CD4-positive, CD25-positive, alpha-beta regulatory T cell (primary cell): ENCODE measurements around the gene FRMD5. TPM values are rescaled to one million over a fixed set of nuclear protein-coding genes. Genes with fewer than 3 reads are reported as not detected.

Experiments used
- ATAC-seq, 2 donors: fragments of 150-1000 bp; cut with Tn5 transposase; one replicate each; pipeline ENCODE4 v1.10.0; 2021; ENCODE audit warnings: low read depth in 2 of 2, moderate number of reproducible peaks in 2 of 2, moderate library complexity in 1 of 2
- DNase-seq, 3 donors: peaks; one replicate each; pipeline versions ENCODE4 v3.0.0 to v3.0.0-alpha.2; 2012 to 2022; ENCODE audit warnings: mixed read lengths in 1 of 3
- H3K27ac ChIP-seq: one replicate; pipeline ENCODE4 v1.7.0; 2013; ENCODE audit warnings: mild to moderate bottlenecking, low read length; ENCODE audit not compliant: insufficient read depth, poor library complexity, severe bottlenecking
- H3K27me3 ChIP-seq: one replicate; pipeline ENCODE4 v1.7.0; 2013; ENCODE audit warnings: low read length; ENCODE audit not compliant: control insufficient read depth, insufficient read depth
- H3K36me3 ChIP-seq: one replicate; pipeline ENCODE4 v1.7.0; 2013; ENCODE audit warnings: mild to moderate bottlenecking, low read length, moderate library complexity; ENCODE audit not compliant: control insufficient read depth, insufficient read depth
- H3K4me1 ChIP-seq: 2 replicates; pipeline ENCODE4 v1.7.0; 2013; ENCODE audit warnings: mild to moderate bottlenecking, low read length; ENCODE audit not compliant: insufficient read depth, control insufficient read depth, poor library complexity, severe bottlenecking
- H3K4me3 ChIP-seq: one replicate; pipeline ENCODE4 v1.7.0; 2013; ENCODE audit warnings: low read depth, mild to moderate bottlenecking, low read length, moderate library complexity
- H3K9me3 ChIP-seq, 2 experiments: 1 replicate in 1 of 2; 2 replicates in 1 of 2; pipeline ENCODE4 v1.7.0; 2013; ENCODE audit warnings: low read length in 2 of 2, mild to moderate bottlenecking in 1 of 2, moderate library complexity in 1 of 2; ENCODE audit not compliant: control insufficient read depth in 2 of 2
- H3K27ac Mint-ChIP-seq, 3 donors: one replicate each; pipeline ENCODE4 v1.8.0; 2020 to 2022; ENCODE audit warnings: mild to moderate bottlenecking in 3 of 3, mixed read lengths in 3 of 3, moderate library complexity in 2 of 3
- H3K27me3 Mint-ChIP-seq: one replicate; pipeline ENCODE4 v1.8.0; 2022; ENCODE audit warnings: mild to moderate bottlenecking, mixed read lengths
- H3K36me3 Mint-ChIP-seq: one replicate; pipeline ENCODE4 v1.8.0; 2020; ENCODE audit warnings: mixed read lengths
- H3K4me1 Mint-ChIP-seq, 4 donors: one replicate each; pipeline ENCODE4 v1.8.0; 2020 to 2022; ENCODE audit warnings: mixed read lengths in 4 of 4, mild to moderate bottlenecking in 1 of 4
- H3K4me3 Mint-ChIP-seq, 4 donors: one replicate each; pipeline ENCODE4 v1.8.0; 2020 to 2022; ENCODE audit warnings: mild to moderate bottlenecking in 4 of 4, mixed read lengths in 4 of 4, moderate library complexity in 3 of 4
- H3K9me3 Mint-ChIP-seq, 7 donors: one replicate each; pipeline ENCODE4 v1.8.0; 2020 to 2022; ENCODE audit warnings: mixed read lengths in 7 of 7, mild to moderate bottlenecking in 3 of 7, moderate library complexity in 2 of 7
- polyA plus RNA-seq, 4 donors: library from polyadenylated mRNA; unstranded; fragments of 300-500 nt; fragmentation: Illumina TruSeq; gene quantifications; one replicate each; pipeline ENCODE4 v1.2.3, GENCODE V29; 2021
- total RNA-seq: library from RNA; stranded (reverse); gene quantifications from one replicate; pipeline ENCODE4 v1.2.3, GENCODE V29; 2022

FRMD5 gene
- total and polyA plus RNA-seq, 5 donors from 2014 or later = 0.24 to 1.1 (median 0.35) TPM; not detected in 1

GRCh38 chr15:44145495-44145894 lies 49.6 kb downstream of the FRMD5 start:
- H3K9me3 Mint-ChIP-seq = no peaks in the 10 kb centered on the region
- ATAC-seq = no peak
- no peak overlapping the region for H3K27ac Mint-ChIP-seq
- no peaks in the 10 kb centered on the region for H3K36me3 Mint-ChIP-seq
- Histone ChIP-seq H3K27ac (no peak overlapping the region), H3K4me3 (no peak overlapping the region), H3K9me3 (no peaks in the 10 kb centered on the region), H3K4me1 (no peaks in the 10 kb centered on the region), H3K27me3 (peaks cover 7% of the 10 kb centered on the region), H3K36me3 (no peaks in the 10 kb centered on the region)
- no peak overlapping the region for H3K4me3 Mint-ChIP-seq
- H3K4me1 Mint-ChIP-seq = no peaks in the 10 kb centered on the region
- H3K27me3 Mint-ChIP-seq = peaks cover 27% of the 10 kb centered on the region
- DNase-seq = no peak

GRCh38 chr15:44144992-44145391 lies 50.1 kb downstream of the FRMD5 start:
- Mint-ChIP-seq H3K4me3 (no peak overlapping the region), H3K4me1 (no peaks in the 10 kb centered on the region), H3K36me3 (no peaks in the 10 kb centered on the region), H3K27me3 (peaks cover 24% of the 10 kb centered on the region), H3K9me3 (no peaks in the 10 kb centered on the region), H3K27ac (no peak overlapping the region)
- no peaks in the 10 kb centered on the region for H3K4me1 ChIP-seq
- no peaks in the 10 kb centered on the region for H3K36me3 ChIP-seq
- peaks cover 7% of the 10 kb centered on the region for H3K27me3 ChIP-seq
- DNase-seq (no peak), ATAC-seq (no peak)
- H3K4me3 ChIP-seq = no peak overlapping the region
- no peaks in the 10 kb centered on the region for H3K9me3 ChIP-seq
- H3K27ac ChIP-seq = no peak overlapping the region

GRCh38 chr15:44144184-44144583 lies 50.9 kb downstream of the FRMD5 start:
- H3K4me1 Mint-ChIP-seq = no peaks in the 10 kb centered on the region
- Histone ChIP-seq H3K27me3 (peaks cover 7% of the 10 kb centered on the region), H3K4me1 (no peaks in the 10 kb centered on the region), H3K9me3 (no peaks in the 10 kb centered on the region), H3K36me3 (no peaks in the 10 kb centered on the region), H3K4me3 (no peak overlapping the region), H3K27ac (no peak overlapping the region)
- H3K27ac Mint-ChIP-seq = no peak overlapping the region
- ATAC-seq (no peak), DNase-seq (no peak)
- H3K4me3 Mint-ChIP-seq = no peak overlapping the region
- H3K27me3 Mint-ChIP-seq = peaks cover 16% of the 10 kb centered on the region
- H3K36me3 Mint-ChIP-seq = no peaks in the 10 kb centered on the region
- H3K9me3 Mint-ChIP-seq = no peaks in the 10 kb centered on the region

- no peak overlapping the region for H3K4me3 Mint-ChIP-seq
- H3K4me1 Mint-ChIP-seq = no peaks in the 10 kb centered on the region
- no peak for ATAC-seq
Observed at GRCh38 chr15:44137750-44138149, 57.3 kb downstream of the FRMD5 start.

GRCh38 chr15:44136991-44137477 lies 58.0 kb downstream of the FRMD5 start:
- ATAC-seq (no peak), DNase-seq (no peak)
- H3K27ac Mint-ChIP-seq = peak overlapping the region in 1 of 3 donors; percentile 45
- H3K4me1 ChIP-seq = no peaks in the 10 kb centered on the region
- H3K4me1 Mint-ChIP-seq = no peaks in the 10 kb centered on the region
- H3K9me3 Mint-ChIP-seq = peaks cover 0 to 2% (median 0%) of the 10 kb centered on the region in 7 donors
- no peaks in the 10 kb centered on the region for H3K36me3 ChIP-seq
- peaks cover 6% of the 10 kb centered on the region for H3K27me3 ChIP-seq
- no peak overlapping the region for H3K4me3 Mint-ChIP-seq
- no peaks in the 10 kb centered on the region for H3K36me3 Mint-ChIP-seq
- peaks cover 5% of the 10 kb centered on the region for H3K27me3 Mint-ChIP-seq
- no peak overlapping the region for H3K27ac ChIP-seq
- H3K4me3 ChIP-seq = no peak overlapping the region
- H3K9me3 ChIP-seq = no peaks in the 10 kb centered on the region

More at GRCh38 chr15:44137750-44138149, 57.3 kb downstream of the FRMD5 start:
- no peak overlapping the region for H3K4me3 ChIP-seq
- H3K36me3 ChIP-seq = no peaks in the 10 kb centered on the region
- DNase-seq = no peak
- H3K36me3 Mint-ChIP-seq = no peaks in the 10 kb centered on the region
- H3K4me1 ChIP-seq = no peaks in the 10 kb centered on the region
- peaks cover 5% of the 10 kb centered on the region for H3K27me3 Mint-ChIP-seq
- H3K9me3 ChIP-seq = no peaks in the 10 kb centered on the region
- no peak overlapping the region for H3K27ac ChIP-seq
- no peak overlapping the region for H3K27ac Mint-ChIP-seq
- H3K9me3 Mint-ChIP-seq = peaks cover 0 to 2% (median 0%) of the 10 kb centered on the region in 7 donors
- peaks cover 6% of the 10 kb centered on the region for H3K27me3 ChIP-seq

GRCh38 chr15:44132057-44132456 lies 63.0 kb downstream of the FRMD5 start:
- no peak for ATAC-seq
- no peak overlapping the region for H3K27ac Mint-ChIP-seq

GRCh38 chr15:44130778-44131177 lies 64.3 kb downstream of the FRMD5 start:
- peaks cover 17% of the 10 kb centered on the region for H3K27me3 Mint-ChIP-seq
- Histone ChIP-seq H3K9me3 (no peaks in the 10 kb centered on the region), H3K36me3 (no peaks in the 10 kb centered on the region), H3K4me1 (no peaks in the 10 kb centered on the region), H3K4me3 (no peak overlapping the region), H3K27ac (no peak overlapping the region), H3K27me3 (peaks cover 7% of the 10 kb centered on the region)
- ATAC-seq = no peak
- no peaks in the 10 kb centered on the region for H3K36me3 Mint-ChIP-seq
- no peak overlapping the region for H3K4me3 Mint-ChIP-seq
- peaks cover 0 to 2% (median 0%) of the 10 kb centered on the region in 7 donors for H3K9me3 Mint-ChIP-seq
- DNase-seq = no peak
- H3K27ac Mint-ChIP-seq = no peak overlapping the region
- no peaks in the 10 kb centered on the region for H3K4me1 Mint-ChIP-seq

More at GRCh38 chr15:44132057-44132456, 63.0 kb downstream of the FRMD5 start:
- peaks cover 11% of the 10 kb centered on the region for H3K27me3 Mint-ChIP-seq
- Histone ChIP-seq H3K4me3 (no peak overlapping the region), H3K4me1 (no peaks in the 10 kb centered on the region), H3K9me3 (no peaks in the 10 kb centered on the region), H3K27ac (no peak overlapping the region), H3K27me3 (peaks cover 7% of the 10 kb centered on the region), H3K36me3 (no peaks in the 10 kb centered on the region)
- H3K4me1 Mint-ChIP-seq = no peaks in the 10 kb centered on the region
- DNase-seq = no peak
- no peaks in the 10 kb centered on the region for H3K36me3 Mint-ChIP-seq
- H3K9me3 Mint-ChIP-seq = peaks cover 0 to 2% (median 0%) of the 10 kb centered on the region in 7 donors
- H3K4me3 Mint-ChIP-seq = no peak overlapping the region

- Histone ChIP-seq H3K4me3 (no peak overlapping the region), H3K36me3 (no peaks in the 10 kb centered on the region), H3K27ac (no peak overlapping the region), H3K27me3 (peaks cover 7% of the 10 kb centered on the region), H3K9me3 (no peaks in the 10 kb centered on the region), H3K4me1 (no peaks in the 10 kb centered on the region)
- ATAC-seq (no peak), DNase-seq (no peak)
- Mint-ChIP-seq H3K4me1 (no peaks in the 10 kb centered on the region), H3K9me3 (peaks cover 0 to 2% (median 0%) of the 10 kb centered on the region in 7 donors), H3K36me3 (no peaks in the 10 kb centered on the region), H3K27me3 (peaks cover 17% of the 10 kb centered on the region), H3K27ac (peak overlapping the region in 1 of 3 donors; percentile 41), H3K4me3 (no peak overlapping the region)
Observed at GRCh38 chr15:44129911-44130310, 65.2 kb downstream of the FRMD5 start.
